Common myeloid progenitor, CD34-positive (primary cell): Measurements from ENCODE around the gene GRIN2B.

ENCODE experiments used
- CTCF ChIA-PET: fragments of 350-600 bp; sonication (Branson Sonifier 250); formaldehyde crosslinking; loops from one replicate; lab custom pipeline; 2021; ENCODE audit warnings: antibody characterized with exemption; lab: Charles Lee
- POLR2A ChIA-PET: fragments of 350-600 bp; sonication (Branson Sonifier 250); formaldehyde crosslinking; loops from one replicate; lab custom pipeline; 2021; ENCODE audit warnings: antibody characterized with exemption; lab: Charles Lee
- DNase-seq, 3 donors: peaks; one replicate each; pipeline versions ENCODE4 v3.0.0 to v3.0.0-alpha.2; 2013
- H3K27ac ChIP-seq, 2 experiments: 1 replicate in 1 of 2; 2 replicates in 1 of 2; pipeline ENCODE4 v1.7.0; 2013; ENCODE audit warnings: inconsistent platforms in 2 of 2, low read length in 2 of 2, mild to moderate bottlenecking in 2 of 2, low read depth in 1 of 2, moderate library complexity in 1 of 2; ENCODE audit not compliant: severe bottlenecking in 2 of 2, insufficient read depth in 1 of 2, poor library complexity in 1 of 2
- H3K27me3 ChIP-seq, 5 experiments: replicated peaks in 2 of 5; 1 replicate in 3 of 5; 2 replicates in 2 of 5; pipeline versions ENCODE4 v1.6.1 to v1.7.0; 2013; ENCODE audit warnings: low read length in 4 of 5, mild to moderate bottlenecking in 2 of 5, moderate library complexity in 2 of 5, inconsistent platforms in 1 of 5; ENCODE audit not compliant: insufficient read depth in 5 of 5, control insufficient read depth in 4 of 5
- H3K36me3 ChIP-seq, 4 experiments: 1 replicate in 2 of 4; 2 replicates in 2 of 4; pipeline versions ENCODE4 v1.6.1 to v1.7.0; 2013; ENCODE audit warnings: low read length in 3 of 4, control low read depth in 1 of 4, mild to moderate bottlenecking in 1 of 4; ENCODE audit not compliant: control insufficient read depth in 4 of 4, insufficient read depth in 4 of 4
- H3K4me1 ChIP-seq, 4 experiments: 1 replicate in 3 of 4; 2 replicates in 1 of 4; pipeline versions ENCODE4 v1.6.1 to v1.7.1; 2013; ENCODE audit warnings: low read length in 3 of 4, mild to moderate bottlenecking in 3 of 4, control low read depth in 1 of 4, inconsistent platforms in 1 of 4, moderate library complexity in 1 of 4; ENCODE audit not compliant: control insufficient read depth in 4 of 4, insufficient read depth in 4 of 4; ENCODE audit errors: control extremely low read depth in 1 of 4
- H3K4me3 ChIP-seq, 7 experiments: 1 replicate in 4 of 7; 2 replicates in 3 of 7; pipeline versions ENCODE4 v1.5.1 to v1.7.0; 2013; ENCODE audit warnings: mild to moderate bottlenecking in 7 of 7, low read length in 6 of 7, moderate library complexity in 6 of 7, inconsistent platforms in 2 of 7, low read depth in 2 of 7, control low read depth in 1 of 7; ENCODE audit not compliant: insufficient read depth in 4 of 7, control insufficient read depth in 1 of 7; ENCODE audit errors: extremely low read depth in 1 of 7
- H3K9me3 ChIP-seq, 5 experiments: 1 replicate in 4 of 5; 2 replicates in 1 of 5; pipeline versions ENCODE4 v1.6.1 to v1.7.1; 2013; ENCODE audit warnings: low read length in 4 of 5, mild to moderate bottlenecking in 2 of 5, inconsistent platforms in 1 of 5, low read depth in 1 of 5, moderate library complexity in 1 of 5; ENCODE audit not compliant: control insufficient read depth in 4 of 5, insufficient read depth in 2 of 5; ENCODE audit errors: control extremely low read depth in 1 of 5
- WGBS: methylation state at CpG from one replicate; pipeline ENCODE4 v1.1.5; 2013; ENCODE audit not compliant: insufficient coverage; 5-methylcytosine and 5-hydroxymethylcytosine counted together

Gene GRIN2B

GRCh38 chr12:13976028-13976584 is 5.3 kb downstream of the GRIN2B start:
- peaks cover 0 to 10% (median 4%) of the 10 kb centered on the region in 4 experiments for H3K4me1 ChIP-seq
- no peaks in the 10 kb centered on the region for H3K36me3 ChIP-seq
- H3K27me3 ChIP-seq: peaks cover 7 to 72% (median 34%) of the 10 kb centered on the region in 5 experiments
- no peak overlapping the region for H3K4me3 ChIP-seq
- WGBS: 92% methylated on average over 4 of the region's 7 CpGs
- ChIA-PET CTCF (no interaction called here), POLR2A (no interaction called here)
- H3K27ac ChIP-seq: no peak overlapping the region
- no peaks in the 10 kb centered on the region for H3K9me3 ChIP-seq
- no peak for DNase-seq

GRCh38 chr12:13973996-13974395 is 7.4 kb downstream of the GRIN2B start:
- Histone ChIP-seq H3K9me3 (no peaks in the 10 kb centered on the region), H3K4me1 (no peaks in the 10 kb centered on the region), H3K4me3 (no peak overlapping the region), H3K36me3 (no peaks in the 10 kb centered on the region), H3K27ac (no peak overlapping the region), H3K27me3 (peaks cover 0 to 62% (median 25%) of the 10 kb centered on the region in 5 experiments)
- POLR2A ChIA-PET: no interaction called here
- CTCF ChIA-PET: no interaction called here
- DNase-seq: no peak

GRCh38 chr12:13970803-13971202 is 10.6 kb downstream of the GRIN2B start:
- no peak for DNase-seq
- ChIA-PET CTCF (no interaction called here), POLR2A (no interaction called here)
- peaks cover 4 to 32% (median 15%) of the 10 kb centered on the region in 5 experiments for H3K27me3 ChIP-seq
- H3K27ac ChIP-seq: no peak overlapping the region
- H3K36me3 ChIP-seq: no peaks in the 10 kb centered on the region
- no peaks in the 10 kb centered on the region for H3K9me3 ChIP-seq
- H3K4me1 ChIP-seq: no peaks in the 10 kb centered on the region
- no peak overlapping the region for H3K4me3 ChIP-seq
- 71% methylated on average over 2 of the region's 4 CpGs for WGBS

GRCh38 chr12:13968281-13968680 is 13.1 kb downstream of the GRIN2B start:
- no peaks in the 10 kb centered on the region for H3K36me3 ChIP-seq
- ChIA-PET CTCF (no interaction called here), POLR2A (interaction anchor here (0.6 kb wide), 1 partner anchor 1773 kb away, joined by 7 read pairs; no protein-coding TSS in a partner anchor)
- DNase-seq: no peak
- H3K9me3 ChIP-seq: no peaks in the 10 kb centered on the region
- H3K27me3 ChIP-seq: peaks cover 5 to 32% (median 8%) of the 10 kb centered on the region in 5 experiments
- no peaks in the 10 kb centered on the region for H3K4me1 ChIP-seq
- WGBS: 93% methylated on average over 2 of the region's 3 CpGs
- H3K27ac ChIP-seq: no peak overlapping the region
- no peak overlapping the region for H3K4me3 ChIP-seq

- no peak overlapping the region for H3K27ac ChIP-seq
- peaks cover 6 to 50% (median 8%) of the 10 kb centered on the region in 5 experiments for H3K27me3 ChIP-seq
- H3K4me1 ChIP-seq: no peaks in the 10 kb centered on the region
- no peak for DNase-seq
- CTCF ChIA-PET: no interaction called here
- H3K4me3 ChIP-seq: no peak overlapping the region
- POLR2A ChIA-PET: no interaction called here
- H3K9me3 ChIP-seq: no peaks in the 10 kb centered on the region
- WGBS: 74% methylated on average over 4 of the region's 5 CpGs
- no peaks in the 10 kb centered on the region for H3K36me3 ChIP-seq
Measured at GRCh38 chr12:13964666-13965065, 16.7 kb downstream of the GRIN2B start.

- Histone ChIP-seq H3K4me3 (no peak overlapping the region), H3K36me3 (no peaks in the 10 kb centered on the region), H3K27me3 (peaks cover 6 to 59% (median 8%) of the 10 kb centered on the region in 5 experiments), H3K9me3 (no peaks in the 10 kb centered on the region), H3K27ac (no peak overlapping the region), H3K4me1 (no peaks in the 10 kb centered on the region)
- ChIA-PET POLR2A (no interaction called here), CTCF (interaction anchor here (1.1 kb wide), 1 partner anchor 9 kb away, joined by 3 read pairs; no protein-coding TSS in a partner anchor)
- 83% methylated on average over 7 of the region's 8 CpGs for WGBS
- DNase-seq: peak in 1 of 3 donors; percentile 4
Measured at GRCh38 chr12:13962699-13963098, 18.7 kb downstream of the GRIN2B start.

- no peaks in the 10 kb centered on the region for H3K4me1 ChIP-seq
- no peaks in the 10 kb centered on the region for H3K36me3 ChIP-seq
- DNase-seq: no peak
- peaks cover 4 to 63% (median 8%) of the 10 kb centered on the region in 5 experiments for H3K27me3 ChIP-seq
- ChIA-PET POLR2A (no interaction called here), CTCF (no interaction called here)
- no peak overlapping the region for H3K27ac ChIP-seq
- H3K4me3 ChIP-seq: no peak overlapping the region
- WGBS: 100% methylated on average over 1 of the region's 6 CpGs
- H3K9me3 ChIP-seq: no peaks in the 10 kb centered on the region
Measured at GRCh38 chr12:13961971-13962370, 19.4 kb downstream of the GRIN2B start.
